PC-9 (cell line): ENCODE data around the gene TMEM254. TPM values are rescaled to one million over a fixed set of nuclear protein-coding genes. Genes with fewer than 3 reads are reported as not detected.

Source experiments
- BruUV-seq: library from RNA; stranded (reverse); fragments of 400-500 nt; replicated peaks from 2 replicates; lab custom pipeline; 2021; lab: Mats Ljungman, UMichigan
- CTCF ChIA-PET: fragments of 300-600 bp; sonication (Branson Sonifier 250); formaldehyde crosslinking; loops from one replicate; lab custom pipeline; 2022; ENCODE audit warnings: antibody characterized with exemption; lab: Charles Lee
- POLR2A ChIA-PET: fragments of 300-600 bp; sonication (Branson Sonifier 250); formaldehyde crosslinking; loops from one replicate; lab custom pipeline; 2022; ENCODE audit warnings: antibody characterized with exemption; ENCODE audit not compliant: unreplicated experiment; lab: Charles Lee
- DNase-seq, 2 experiments: peaks; one replicate each; pipeline versions ENCODE4 v3.0.0 to v3.0.0-alpha.2; 2015 to 2022; ENCODE audit warnings: mixed read lengths in 1 of 2
- H2AFZ ChIP-seq: fragments of 200-600 bp; sonication (generic); 2 replicates; pipeline ENCODE4 v1.8.1; 2017; ENCODE audit warnings: antibody characterized with exemption
- H3F3A ChIP-seq: fragments of 200-600 bp; sonication (generic); 2 replicates; pipeline ENCODE4 v1.8.1; 2017; ENCODE audit warnings: antibody characterized with exemption, mild to moderate bottlenecking, low read depth; ENCODE audit not compliant: insufficient read depth
- H3K27ac ChIP-seq: fragments of 200-600 bp; sonication (generic); 2 replicates; pipeline ENCODE4 v1.6.1; 2016; ENCODE audit warnings: mixed run types
- H3K27me3 ChIP-seq: fragments of 200-600 bp; sonication (generic); 2 replicates; pipeline ENCODE4 v1.6.1; 2016; ENCODE audit warnings: low read depth, mixed run types; ENCODE audit not compliant: insufficient read depth
- H3K36me3 ChIP-seq: fragments of 200-600 bp; sonication (generic); 2 replicates; pipeline ENCODE4 v1.6.1; 2016; ENCODE audit warnings: low read depth, mixed run types
- H3K4me1 ChIP-seq: fragments of 200-600 bp; sonication (generic); replicated peaks from 2 replicates; pipeline ENCODE4 v1.6.1; 2016; ENCODE audit warnings: mixed run types; ENCODE audit not compliant: insufficient read depth
- H3K4me2 ChIP-seq: fragments of 200-600 bp; sonication (generic); 2 replicates; pipeline ENCODE4 v1.6.1; 2017; ENCODE audit warnings: mixed run types
- H3K4me3 ChIP-seq: fragments of 200-600 bp; sonication (generic); 2 replicates; pipeline ENCODE4 v1.6.1; 2016; ENCODE audit warnings: mixed run types
- H3K79me2 ChIP-seq: fragments of 200-600 bp; sonication (generic); 2 replicates; pipeline ENCODE4 v1.6.1; 2017; ENCODE audit warnings: low read depth, mixed run types
- H3K9me2 ChIP-seq: fragments of 200-600 bp; sonication (generic); 2 replicates; pipeline ENCODE4 v1.8.1; 2017; ENCODE audit warnings: mild to moderate bottlenecking; ENCODE audit not compliant: insufficient read depth
- H3K9me3 ChIP-seq: fragments of 200-600 bp; sonication (generic); 2 replicates; pipeline ENCODE4 v1.8.1; 2016; ENCODE audit warnings: low read depth; ENCODE audit not compliant: insufficient read depth
- H4K20me1 ChIP-seq: fragments of 200-600 bp; sonication (generic); 2 replicates; pipeline ENCODE4 v1.8.1; 2017; ENCODE audit not compliant: insufficient read depth
- EZH2 ChIP-seq: fragments of 200-600 bp; sonication (generic); IDR thresholded peaks from 2 replicates; pipeline ENCODE4 v1.8.0; 2017; ENCODE audit warnings: antibody characterized with exemption, low read depth
- intact Hi-C: fragments of 100-400 bp; cut with micrococcal nuclease; formaldehyde crosslinking; loops from one replicate; pipeline ENCODE4 v1.10.0; 2022; ENCODE audit not compliant: unreplicated experiment
- total RNA-seq: library from RNA; stranded (reverse); gene quantifications from 2 replicates; pipeline ENCODE4 v1.2.3, GENCODE V29; 2021
- TF ChIP-seq, protein P1 (sequence below): fragments of 200-600 bp; sonication (generic); conservative IDR thresholded peaks from 2 replicates; pipeline ENCODE4 v1.6.1; 2017; ENCODE audit warnings: mixed run types, antibody characterized with exemption, mild to moderate bottlenecking, moderate library complexity

Gene TMEM254
- total RNA-seq, 1 experiment from 2014 or later, result 36.6 TPM

DNA sequence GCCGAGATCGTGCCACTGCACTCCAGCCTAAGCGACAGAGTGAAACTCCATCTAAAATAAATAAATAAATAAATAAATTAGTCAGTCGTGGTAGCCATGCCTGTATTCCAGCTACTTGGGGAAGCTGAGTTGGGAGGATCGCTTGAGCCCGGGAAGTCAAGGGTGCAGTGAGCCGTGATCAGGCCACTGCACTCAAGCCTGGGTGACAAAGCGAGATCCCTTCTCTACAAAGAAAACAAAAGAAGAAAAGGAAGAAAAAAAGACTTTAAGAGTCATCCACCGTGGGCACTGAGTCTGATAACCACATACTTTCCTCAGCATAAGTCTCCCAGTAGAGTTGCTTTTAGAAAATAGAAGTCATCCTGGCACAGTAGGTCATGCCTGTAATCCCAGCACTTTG lies 2.6 kb downstream of the TMEM254 start:
- CTCF ChIA-PET, result no interaction called here
- no peak for TF ChIP-seq EZH2
- TF ChIP-seq, protein P1, sequence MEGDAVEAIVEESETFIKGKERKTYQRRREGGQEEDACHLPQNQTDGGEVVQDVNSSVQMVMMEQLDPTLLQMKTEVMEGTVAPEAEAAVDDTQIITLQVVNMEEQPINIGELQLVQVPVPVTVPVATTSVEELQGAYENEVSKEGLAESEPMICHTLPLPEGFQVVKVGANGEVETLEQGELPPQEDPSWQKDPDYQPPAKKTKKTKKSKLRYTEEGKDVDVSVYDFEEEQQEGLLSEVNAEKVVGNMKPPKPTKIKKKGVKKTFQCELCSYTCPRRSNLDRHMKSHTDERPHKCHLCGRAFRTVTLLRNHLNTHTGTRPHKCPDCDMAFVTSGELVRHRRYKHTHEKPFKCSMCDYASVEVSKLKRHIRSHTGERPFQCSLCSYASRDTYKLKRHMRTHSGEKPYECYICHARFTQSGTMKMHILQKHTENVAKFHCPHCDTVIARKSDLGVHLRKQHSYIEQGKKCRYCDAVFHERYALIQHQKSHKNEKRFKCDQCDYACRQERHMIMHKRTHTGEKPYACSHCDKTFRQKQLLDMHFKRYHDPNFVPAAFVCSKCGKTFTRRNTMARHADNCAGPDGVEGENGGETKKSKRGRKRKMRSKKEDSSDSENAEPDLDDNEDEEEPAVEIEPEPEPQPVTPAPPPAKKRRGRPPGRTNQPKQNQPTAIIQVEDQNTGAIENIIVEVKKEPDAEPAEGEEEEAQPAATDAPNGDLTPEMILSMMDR, result no peak

DNA sequence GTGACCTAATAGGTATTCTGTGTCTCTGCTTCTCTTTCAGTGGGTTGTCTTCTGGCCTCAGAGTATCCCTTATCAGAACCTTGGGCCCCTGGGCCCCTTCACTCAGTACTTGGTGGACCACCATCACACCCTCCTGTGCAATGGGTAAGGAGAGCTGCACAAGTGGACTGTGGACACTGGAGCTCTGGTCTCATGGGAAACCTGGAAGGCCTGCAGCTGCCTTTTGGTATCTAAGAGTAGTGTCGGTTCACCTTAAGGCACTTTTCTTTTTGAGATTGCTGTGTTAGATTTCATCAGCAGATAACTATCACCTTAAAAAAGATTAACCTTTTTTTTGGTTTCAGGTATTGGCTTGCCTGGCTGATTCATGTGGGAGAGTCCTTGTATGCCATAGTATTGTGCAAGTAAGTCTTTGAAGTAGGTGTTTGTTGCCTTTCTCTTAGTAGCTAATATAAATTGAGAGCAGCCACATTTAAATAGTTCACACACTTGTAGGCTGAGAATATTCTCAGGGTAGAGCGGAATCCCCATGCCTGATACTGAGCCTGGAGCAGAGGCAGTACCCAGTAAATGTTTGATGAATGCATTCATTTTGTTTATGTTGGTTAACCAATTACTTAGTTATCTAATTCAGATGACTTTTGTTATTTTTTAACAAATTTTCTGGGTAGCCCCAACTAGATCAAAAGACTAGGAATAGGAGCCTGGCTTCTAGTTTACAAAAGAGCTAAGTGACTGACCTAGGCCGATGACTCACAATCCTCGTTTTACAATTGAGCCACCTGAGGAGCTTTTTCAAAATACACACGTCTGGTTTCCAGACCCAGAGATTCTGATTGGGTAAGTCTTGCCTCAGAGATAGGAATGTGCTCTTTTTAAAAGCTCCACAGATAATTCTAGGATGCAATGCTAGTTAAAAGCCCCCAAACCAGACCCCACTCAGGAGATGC lies 3.6 kb downstream of the TMEM254 start:
- Histone ChIP-seq H2AFZ (no peak overlapping the region), H3K27ac (peak overlapping the region; percentile 92), H3K9me3 (no peaks in the 10 kb centered on the region), H4K20me1 (no peaks in the 10 kb centered on the region), H3K9me2 (no peaks in the 10 kb centered on the region), H3K4me2 (peak overlapping the region; percentile 48), H3K4me1 (peaks cover 37% of the 10 kb centered on the region), H3K36me3 (no peaks in the 10 kb centered on the region), H3K27me3 (no peaks in the 10 kb centered on the region), H3F3A (peaks cover 40% of the 10 kb centered on the region), H3K79me2 (peaks cover 22% of the 10 kb centered on the region), H3K4me3 (peak overlapping the region; percentile 5; the same call in 1 of the 2 replicates)
- POLR2A ChIA-PET, result no interaction called here
- intact Hi-C loops, result no loop called here
- BruUV-seq, result no TSS peak
- DNase-seq, result peak in 1 of 2 experiments; percentile 87
- CTCF ChIA-PET, result no interaction called here
- TF ChIP-seq, protein P1, result no peak
- TF ChIP-seq EZH2, result no peak

More for the DNA sequence above, 2.6 kb downstream of the TMEM254 start:
- Histone ChIP-seq H3K4me2 (no peak overlapping the region), H3K36me3 (no peaks in the 10 kb centered on the region), H3K4me3 (no peak overlapping the region), H3K4me1 (peaks cover 41% of the 10 kb centered on the region), H3K27me3 (no peaks in the 10 kb centered on the region), H3K9me2 (no peaks in the 10 kb centered on the region), H4K20me1 (no peaks in the 10 kb centered on the region), H3K79me2 (peaks cover 22% of the 10 kb centered on the region), H3F3A (peaks cover 40% of the 10 kb centered on the region), H3K9me3 (no peaks in the 10 kb centered on the region), H3K27ac (peak overlapping the region; percentile 92), H2AFZ (no peak overlapping the region)
- DNase-seq, result no peak
- intact Hi-C loops, result no loop called here
- no TSS peak for BruUV-seq
- POLR2A ChIA-PET, result no interaction called here

DNA sequence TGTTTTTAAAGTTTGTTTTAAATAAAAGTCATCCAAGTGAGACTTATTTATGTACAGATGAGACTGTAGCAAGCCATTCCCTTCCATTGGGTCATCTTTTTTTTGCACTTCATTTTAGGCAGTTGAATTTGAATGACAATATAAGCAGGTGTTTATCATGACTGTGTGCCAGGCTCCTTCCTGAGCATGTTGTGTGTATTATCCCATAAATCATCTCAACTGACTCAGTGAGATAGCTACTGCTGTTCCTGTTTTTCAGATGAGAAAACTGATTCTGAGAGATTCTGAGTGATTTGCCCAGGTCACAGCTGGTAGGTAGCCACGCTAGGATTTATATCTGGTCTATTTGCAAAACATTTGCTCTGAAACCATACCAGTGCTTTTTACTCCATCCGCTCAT lies 11.7 kb downstream of the TMEM254 start:
- intact Hi-C loops, result no loop called here
- TF ChIP-seq, protein P1, result no peak
- no peak for TF ChIP-seq EZH2
- no peaks in the 10 kb centered on the region for H3K36me3 ChIP-seq
- no peaks in the 10 kb centered on the region for H3K79me2 ChIP-seq
- no peak overlapping the region for H3K4me3 ChIP-seq
- ChIA-PET POLR2A (no interaction called here), CTCF (no interaction called here)
- no peaks in the 10 kb centered on the region for H4K20me1 ChIP-seq
- no peak overlapping the region for H2AFZ ChIP-seq
- H3K9me2 ChIP-seq, result no peaks in the 10 kb centered on the region
- H3K27me3 ChIP-seq, result no peaks in the 10 kb centered on the region
- no peaks in the 10 kb centered on the region for H3F3A ChIP-seq
- H3K4me1 ChIP-seq, result no peaks in the 10 kb centered on the region
- no peak for DNase-seq
- H3K27ac ChIP-seq, result no peak overlapping the region
- BruUV-seq, result no TSS peak
- H3K9me3 ChIP-seq, result no peaks in the 10 kb centered on the region
- no peak overlapping the region for H3K4me2 ChIP-seq
